Natural killer cell (primary cell): ENCODE measurements around the gene CDYL2. TPM values are rescaled to one million over a fixed set of nuclear protein-coding genes. Genes with fewer than 3 reads are reported as not detected.
A peak's percentile ranks its signal among the peaks of the same experiment; 100 is the strongest.

Source experiments
- ATAC-seq, 3 donors: fragments of 150-1000 bp in 2 of 3; fragments of 200-7000 bp in 1 of 3; cut with Tn5 transposase; 1 replicate in 1 of 3; 2 replicates in 2 of 3; pipeline ENCODE4 v1.10.0; 2021; ENCODE audit warnings: mild to moderate bottlenecking in 2 of 3, moderate library complexity in 2 of 3
- DNase-seq, 2 donors: peaks; one replicate each; pipeline versions ENCODE4 v3.0.0 to v3.0.0-alpha.2; 2013 to 2021; ENCODE audit warnings: mixed read lengths in 1 of 2
- H3K27ac ChIP-seq: one replicate; pipeline ENCODE4 v1.5.1; 2013; ENCODE audit warnings: mild to moderate bottlenecking, low read length
- H3K27me3 ChIP-seq: one replicate; pipeline ENCODE4 v1.6.1; 2013; ENCODE audit warnings: low read length; ENCODE audit not compliant: control insufficient read depth, insufficient read depth
- H3K36me3 ChIP-seq: one replicate; pipeline ENCODE4 v1.6.1; 2013; ENCODE audit warnings: low read length; ENCODE audit not compliant: control insufficient read depth, insufficient read depth
- H3K4me1 ChIP-seq: one replicate; pipeline ENCODE4 v1.6.1; 2013; ENCODE audit warnings: low read length; ENCODE audit not compliant: control insufficient read depth, insufficient read depth
- H3K4me3 ChIP-seq: one replicate; pipeline ENCODE4 v1.5.1; 2013; ENCODE audit warnings: low read length
- H3K9me3 ChIP-seq: one replicate; pipeline ENCODE4 v1.6.1; 2013; ENCODE audit warnings: low read length; ENCODE audit not compliant: control insufficient read depth, insufficient read depth
- H3K27ac Mint-ChIP-seq, 2 donors: one replicate each; pipeline ENCODE4 v1.8.0; 2022; ENCODE audit warnings: mild to moderate bottlenecking in 2 of 2, mixed read lengths in 2 of 2, moderate library complexity in 1 of 2
- H3K27me3 Mint-ChIP-seq, 2 donors: one replicate each; pipeline ENCODE4 v1.8.0; 2022; ENCODE audit warnings: low read depth in 2 of 2, mixed read lengths in 2 of 2
- H3K36me3 Mint-ChIP-seq: one replicate; pipeline ENCODE4 v1.8.0; 2022; ENCODE audit warnings: mixed read lengths
- H3K4me1 Mint-ChIP-seq, 2 donors: one replicate each; pipeline ENCODE4 v1.8.0; 2022; ENCODE audit warnings: mixed read lengths in 2 of 2
- H3K4me3 Mint-ChIP-seq: one replicate; pipeline ENCODE4 v1.8.0; 2022; ENCODE audit warnings: mild to moderate bottlenecking, moderate library complexity, mixed read lengths
- H3K9me3 Mint-ChIP-seq, 2 donors: one replicate each; pipeline ENCODE4 v1.8.0; 2022; ENCODE audit warnings: mixed read lengths in 2 of 2
- CTCF ChIP-seq: fragments of 200-600 bp; IDR thresholded peaks from one replicate; pipeline ENCODE4 v1.8.0; 2022; ENCODE audit warnings: antibody characterized with exemption
- WGBS: methylation state at CpG from one replicate; pipeline ENCODE4 v1.1.7; 2013; ENCODE audit warnings: missing lambda C conversion rate; ENCODE audit not compliant: insufficient coverage; 5-methylcytosine and 5-hydroxymethylcytosine counted together
- intact Hi-C: fragments of 100-400 bp; cut with micrococcal nuclease; formaldehyde crosslinking; loops from one replicate; pipeline ENCODE4 v1.14.2; 2022
- total RNA-seq, 4 donors: library from RNA; stranded (reverse); fragments of 120-200 nt in 1 of 4; gene quantifications; one replicate each; pipeline versions ENCODE4 v1.2.3 to v1.2.4, GENCODE V29; 2013 to 2022

Gene CDYL2
- total RNA-seq, 3 donors from 2014 or later (not counting 1 experiment from before 2014, with no cell fraction given): 2.7 to 14.5 (median 3.4) TPM

DNA sequence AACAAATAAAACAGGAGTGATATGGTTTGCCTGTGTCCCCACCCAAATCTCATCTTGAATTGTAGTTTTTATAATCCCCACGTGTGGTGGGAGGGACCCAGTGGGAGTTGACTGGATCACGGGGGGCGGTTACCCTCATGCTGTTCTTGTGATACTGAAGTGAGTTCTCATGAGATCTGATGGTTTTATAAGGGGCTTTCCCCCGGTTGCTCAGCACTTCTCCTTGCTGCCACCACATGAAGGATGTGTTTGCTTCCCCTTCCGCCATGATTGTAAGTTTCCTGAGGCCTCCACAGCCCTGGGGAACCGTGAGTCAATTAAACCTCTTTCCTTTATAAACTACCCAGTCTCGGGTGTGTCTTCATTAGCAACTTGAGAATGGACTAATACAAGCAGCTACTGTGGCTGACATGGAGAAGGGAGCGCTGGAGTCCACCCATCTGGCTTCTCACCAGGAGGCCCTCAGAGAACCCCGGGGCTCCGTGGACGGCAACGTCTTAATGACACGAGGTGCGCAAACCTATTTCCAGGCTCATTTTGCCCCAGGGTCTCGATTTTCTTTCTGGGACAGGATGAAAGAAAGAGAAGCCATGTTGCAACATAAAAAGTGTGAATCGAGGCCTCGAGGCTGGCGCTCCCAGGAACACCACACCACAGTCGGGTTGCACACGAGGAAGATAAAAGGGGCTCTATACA, 134.1 kb downstream of the CDYL2 start:
- H3K27ac ChIP-seq: no peak overlapping the region
- H3K4me3 Mint-ChIP-seq: no peak overlapping the region
- ATAC-seq: no peak

GRCh38 chr16:80669673-80670072, 134.7 kb downstream of the CDYL2 start:
- TF ChIP-seq CTCF: no peak
- Histone ChIP-seq H3K27me3 (no peaks in the 10 kb centered on the region), H3K4me1 (peaks cover 6% of the 10 kb centered on the region), H3K9me3 (no peaks in the 10 kb centered on the region), H3K4me3 (no peak overlapping the region), H3K27ac (no peak overlapping the region), H3K36me3 (no peaks in the 10 kb centered on the region)
- Mint-ChIP-seq H3K27ac (no peak overlapping the region), H3K4me1 (no peaks in the 10 kb centered on the region), H3K36me3 (no peaks in the 10 kb centered on the region), H3K27me3 (no peaks in the 10 kb centered on the region), H3K9me3 (no peaks in the 10 kb centered on the region), H3K4me3 (no peak overlapping the region)
- intact Hi-C loops: no loop called here
- ATAC-seq (no peak), DNase-seq (no peak)
- 97% methylated on average over 6 of the region's 6 CpGs for WGBS

More for the DNA sequence above, 134.1 kb downstream of the CDYL2 start:
- no peak overlapping the region for H3K4me3 ChIP-seq
- DNase-seq: peak in 1 of 2 donors; percentile 28
- H3K4me1 Mint-ChIP-seq: no peaks in the 10 kb centered on the region
- no peak overlapping the region for H3K27ac Mint-ChIP-seq
- no peak for TF ChIP-seq CTCF
- H3K4me1 ChIP-seq: peaks cover 6% of the 10 kb centered on the region
- H3K27me3 Mint-ChIP-seq: no peaks in the 10 kb centered on the region
- no peaks in the 10 kb centered on the region for H3K36me3 ChIP-seq
- WGBS: 79% methylated on average over 20 of the region's 20 CpGs
- H3K27me3 ChIP-seq: no peaks in the 10 kb centered on the region
- intact Hi-C loops: no loop called here
- no peaks in the 10 kb centered on the region for H3K9me3 Mint-ChIP-seq
- H3K9me3 ChIP-seq: no peaks in the 10 kb centered on the region
- no peaks in the 10 kb centered on the region for H3K36me3 Mint-ChIP-seq

GRCh38 chr16:80667925-80668324, 136.5 kb downstream of the CDYL2 start:
- no peak for TF ChIP-seq CTCF
- DNase-seq (no peak), ATAC-seq (no peak)
- no peaks in the 10 kb centered on the region for H3K9me3 Mint-ChIP-seq
- H3K36me3 Mint-ChIP-seq: no peaks in the 10 kb centered on the region
- 97% methylated on average over 5 of the region's 6 CpGs for WGBS
- Histone ChIP-seq H3K27ac (no peak overlapping the region), H3K9me3 (no peaks in the 10 kb centered on the region), H3K27me3 (no peaks in the 10 kb centered on the region), H3K4me1 (peaks cover 6% of the 10 kb centered on the region), H3K36me3 (no peaks in the 10 kb centered on the region), H3K4me3 (no peak overlapping the region)
- H3K4me1 Mint-ChIP-seq: no peaks in the 10 kb centered on the region
- intact Hi-C loops: no loop called here
- no peak overlapping the region for H3K27ac Mint-ChIP-seq
- no peak overlapping the region for H3K4me3 Mint-ChIP-seq
- H3K27me3 Mint-ChIP-seq: peaks cover 0 to 4% of the 10 kb centered on the region in 2 donors

GRCh38 chr16:80667251-80667560, 137.2 kb downstream of the CDYL2 start:
- 89% methylated on average over 4 of the region's 4 CpGs for WGBS
- Mint-ChIP-seq H3K4me1 (no peaks in the 10 kb centered on the region), H3K27me3 (peaks cover 0 to 4% of the 10 kb centered on the region in 2 donors), H3K4me3 (no peak overlapping the region), H3K9me3 (no peaks in the 10 kb centered on the region), H3K36me3 (no peaks in the 10 kb centered on the region), H3K27ac (no peak overlapping the region)
- no peak overlapping the region for H3K27ac ChIP-seq
- intact Hi-C loops: no loop called here
- no peaks in the 10 kb centered on the region for H3K9me3 ChIP-seq
- no peaks in the 10 kb centered on the region for H3K27me3 ChIP-seq
- DNase-seq (no peak), ATAC-seq (no peak)
- H3K4me3 ChIP-seq: no peak overlapping the region
- H3K36me3 ChIP-seq: no peaks in the 10 kb centered on the region
- TF ChIP-seq CTCF: no peak
- H3K4me1 ChIP-seq: peaks cover 6% of the 10 kb centered on the region
